GOT3 (cell line): Measurements from ENCODE around the gene UGCG.
"Not testable (repeated sequence)": the region's sequence is repeated elsewhere in the genome, so short reads cannot be mapped to it uniquely, and the experiment has no call there.

ENCODE experiments used
- DNase-seq: peaks from one replicate; lab custom pipeline; 2025; ENCODE audit warnings: mixed read lengths; lab: John Stamatoyannopoulos, UW

UGCG gene

DNA sequence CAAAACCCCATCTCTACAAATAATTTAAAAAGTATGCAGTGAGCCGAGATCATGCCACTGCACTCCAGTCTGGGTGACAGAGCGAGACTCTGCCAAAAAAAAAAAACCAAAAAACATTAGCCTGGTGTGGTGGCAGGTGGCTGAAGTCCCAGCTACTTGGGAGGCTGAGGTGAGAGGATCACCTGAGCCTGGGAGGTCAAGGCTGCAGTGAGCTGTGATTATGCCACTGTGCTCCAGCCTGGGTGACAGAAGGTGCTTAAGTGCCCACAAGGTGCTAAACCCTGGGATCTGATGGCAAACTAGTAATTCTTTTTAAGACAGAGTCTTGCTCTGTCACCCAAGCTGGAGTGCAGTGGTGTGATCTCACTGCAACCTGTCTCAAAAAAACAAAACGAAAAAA is 5.7 kb upstream of the UGCG start:
- DNase-seq = not testable (repeated sequence)

DNA sequence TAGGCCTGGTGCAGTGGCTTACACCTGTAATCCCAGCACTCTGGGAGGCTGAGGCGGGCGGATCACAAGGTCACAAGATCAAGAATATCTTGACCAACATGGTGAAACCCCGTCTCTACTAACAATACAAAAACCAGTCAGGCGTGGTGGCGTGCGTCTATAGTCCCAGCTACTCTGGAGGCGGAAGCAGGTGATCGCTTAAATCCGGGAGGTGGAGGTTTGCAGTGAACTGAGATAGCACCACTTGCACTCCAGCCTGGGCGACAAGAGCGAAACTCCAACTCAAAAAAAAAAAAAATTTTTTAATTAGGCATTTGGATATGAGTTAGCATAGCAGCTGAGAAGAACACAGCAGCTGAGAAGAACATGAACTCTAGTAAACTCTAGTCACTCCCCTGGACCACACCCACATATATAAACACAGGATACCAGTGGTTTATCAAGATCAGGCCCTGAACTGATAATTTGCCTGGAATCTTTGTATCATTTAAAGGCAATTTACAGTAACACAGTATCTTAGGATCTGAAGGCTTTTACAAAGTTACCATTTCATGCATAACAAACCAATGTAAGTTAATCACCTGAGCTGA is 4.6 kb upstream of the UGCG start:
- DNase-seq = no peak

DNA sequence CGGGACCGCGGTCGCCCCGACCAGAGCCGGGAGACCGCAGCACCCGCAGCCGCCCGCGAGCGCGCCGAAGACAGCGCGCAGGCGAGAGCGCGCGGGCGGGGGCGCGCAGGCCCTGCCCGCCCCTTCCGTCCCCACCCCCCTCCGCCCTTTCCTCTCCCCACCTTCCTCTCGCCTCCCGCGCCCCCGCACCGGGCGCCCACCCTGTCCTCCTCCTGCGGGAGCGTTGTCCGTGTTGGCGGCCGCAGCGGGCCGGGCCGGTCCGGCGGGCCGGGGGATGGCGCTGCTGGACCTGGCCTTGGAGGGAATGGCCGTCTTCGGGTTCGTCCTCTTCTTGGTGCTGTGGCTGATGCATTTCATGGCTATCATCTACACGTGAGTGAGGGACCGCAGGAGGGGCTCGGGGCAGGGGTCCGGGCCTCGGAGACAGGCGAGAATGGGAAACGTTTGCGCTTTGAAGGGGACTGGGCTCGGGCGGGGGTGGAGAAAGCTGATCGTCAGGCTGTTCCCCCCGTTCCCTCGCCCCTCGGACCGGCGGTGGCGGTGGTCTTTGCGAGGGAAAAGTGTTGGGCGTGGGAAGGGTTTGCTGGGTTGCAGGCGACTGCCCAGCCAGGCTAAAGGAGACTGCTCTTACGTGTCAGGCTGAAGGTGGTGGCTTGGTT is 457 bp downstream of the UGCG start:
- no peak for DNase-seq

DNA sequence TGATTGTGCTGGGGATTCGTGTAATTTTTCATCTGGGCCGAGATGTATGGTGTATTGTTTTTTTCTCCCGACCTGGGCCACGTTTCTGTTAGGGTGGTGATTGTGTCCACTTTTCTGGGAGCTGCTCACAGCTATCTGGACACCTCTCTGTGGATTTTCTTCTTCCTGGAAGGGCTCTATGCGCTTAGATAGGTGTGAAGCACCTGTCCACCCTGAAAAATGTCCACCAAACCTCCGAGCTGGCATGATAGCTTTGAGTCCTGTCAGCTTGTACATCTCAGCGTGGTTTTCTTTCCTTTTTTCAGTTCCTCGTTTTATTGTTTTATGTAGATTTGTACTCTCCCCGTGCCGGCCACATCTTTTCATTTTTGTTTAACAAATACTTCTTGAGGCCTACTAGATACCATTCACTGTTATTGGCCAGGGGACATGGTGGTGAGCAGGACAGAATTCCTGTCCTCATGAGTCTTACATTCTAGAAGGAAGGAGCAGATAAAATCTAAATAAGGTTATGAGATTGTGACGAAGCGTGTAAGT is 1.1 kb downstream of the UGCG start:
- DNase-seq = no peak

DNA sequence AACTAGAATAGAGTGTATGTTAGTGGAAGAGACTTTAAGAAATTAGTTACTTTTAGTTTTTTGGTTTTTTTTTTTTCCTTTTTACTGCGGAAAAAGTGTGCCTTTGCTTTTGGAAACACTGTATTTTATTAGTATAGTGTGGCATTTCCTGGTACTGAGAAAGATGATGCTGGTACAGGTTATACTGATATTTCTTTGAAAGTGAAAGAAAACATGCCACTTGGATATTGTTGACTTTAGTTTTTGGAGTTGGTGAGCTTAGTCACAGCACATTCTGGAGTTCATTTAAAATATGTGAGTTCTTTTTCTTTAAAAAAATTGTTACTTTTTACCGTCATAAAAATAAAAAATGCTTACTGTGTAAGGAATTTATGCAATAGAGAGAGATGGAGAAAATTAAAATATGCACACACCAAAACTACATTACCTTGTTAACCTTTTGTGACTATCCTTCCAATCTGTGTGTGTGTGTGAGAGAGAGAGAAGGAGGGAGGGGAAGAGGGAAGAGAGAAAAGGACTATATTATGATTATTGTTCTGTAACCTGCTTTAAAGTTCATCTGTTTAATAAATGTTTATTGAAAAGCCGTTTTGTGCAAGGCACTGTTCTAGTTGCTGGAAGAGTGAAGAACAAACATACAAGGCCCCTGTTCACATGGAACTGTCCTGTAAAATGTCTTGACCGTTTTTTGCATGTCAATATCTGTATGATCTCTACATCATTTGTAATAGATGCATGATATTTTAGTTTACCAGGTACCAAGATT is 1.9 kb downstream of the UGCG start:
- DNase-seq = no peak

DNA sequence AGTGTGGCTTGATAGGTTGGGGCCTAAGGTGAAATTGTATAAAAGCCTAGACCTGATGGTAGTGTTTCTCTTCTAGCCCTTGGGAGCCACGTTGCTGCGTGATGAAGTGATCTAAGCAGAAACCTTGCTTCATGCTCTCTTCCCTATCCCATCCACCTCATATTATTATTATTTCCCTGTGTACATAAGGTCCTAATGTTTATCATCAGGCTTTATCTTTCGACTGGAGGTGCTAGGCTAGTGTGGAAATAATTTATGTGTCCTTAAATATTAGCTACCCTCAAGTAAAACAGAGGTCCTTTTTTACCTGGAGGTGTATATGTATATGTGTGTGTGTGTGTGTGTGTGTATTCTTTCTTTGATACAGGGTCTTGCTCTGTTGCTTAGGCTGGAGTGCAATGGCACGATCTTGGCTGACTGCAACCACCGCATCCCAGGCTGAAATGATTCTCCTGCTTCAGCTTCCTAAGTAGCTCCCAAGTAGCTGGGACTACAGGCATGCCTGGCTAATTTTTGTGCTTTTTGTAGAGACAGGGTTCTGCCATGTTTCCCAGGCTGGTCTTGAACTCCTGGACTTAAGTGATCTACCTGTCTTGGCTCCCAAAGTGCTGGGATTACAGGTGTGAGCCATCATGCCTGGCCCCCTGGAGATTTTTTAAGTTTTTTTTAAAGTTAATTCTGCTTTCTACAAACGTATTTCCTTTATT is 3.7 kb downstream of the UGCG start:
- DNase-seq = no peak

DNA sequence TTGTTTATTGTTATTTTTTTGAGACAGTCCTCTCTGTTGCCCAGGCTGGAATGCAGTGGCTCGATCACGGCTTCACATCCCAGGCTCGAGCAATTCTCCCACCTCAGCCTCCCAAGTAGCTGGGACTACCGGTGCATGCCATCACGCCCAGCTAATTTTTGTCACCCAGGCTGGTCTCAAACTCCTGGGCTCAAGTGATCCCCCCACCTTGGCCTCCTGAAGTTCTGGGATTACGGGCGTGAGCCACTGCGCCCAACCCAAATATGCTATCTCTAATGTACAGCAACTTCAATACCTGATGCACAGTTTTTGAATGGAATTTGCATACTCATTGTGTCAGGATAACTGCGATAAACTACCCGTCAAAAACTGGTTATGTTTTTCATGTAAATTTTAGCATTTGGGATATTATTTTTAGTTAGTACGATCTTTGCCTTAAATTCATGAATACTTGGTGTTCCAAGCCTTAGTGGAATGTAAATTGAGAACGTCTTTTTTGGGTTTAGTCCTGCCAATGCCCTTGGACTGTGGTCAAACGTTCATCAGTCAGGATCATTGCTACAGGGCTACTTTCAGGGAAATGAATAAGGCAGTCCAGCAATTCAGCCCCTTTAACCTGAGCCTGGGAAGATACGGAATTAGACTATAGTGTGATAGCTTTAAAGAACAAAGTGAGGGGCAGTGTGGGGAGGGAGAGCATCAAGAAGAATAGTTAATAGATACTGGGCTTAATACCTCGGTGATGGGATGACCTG is 4.4 kb downstream of the UGCG start:
- DNase-seq = no peak

DNA sequence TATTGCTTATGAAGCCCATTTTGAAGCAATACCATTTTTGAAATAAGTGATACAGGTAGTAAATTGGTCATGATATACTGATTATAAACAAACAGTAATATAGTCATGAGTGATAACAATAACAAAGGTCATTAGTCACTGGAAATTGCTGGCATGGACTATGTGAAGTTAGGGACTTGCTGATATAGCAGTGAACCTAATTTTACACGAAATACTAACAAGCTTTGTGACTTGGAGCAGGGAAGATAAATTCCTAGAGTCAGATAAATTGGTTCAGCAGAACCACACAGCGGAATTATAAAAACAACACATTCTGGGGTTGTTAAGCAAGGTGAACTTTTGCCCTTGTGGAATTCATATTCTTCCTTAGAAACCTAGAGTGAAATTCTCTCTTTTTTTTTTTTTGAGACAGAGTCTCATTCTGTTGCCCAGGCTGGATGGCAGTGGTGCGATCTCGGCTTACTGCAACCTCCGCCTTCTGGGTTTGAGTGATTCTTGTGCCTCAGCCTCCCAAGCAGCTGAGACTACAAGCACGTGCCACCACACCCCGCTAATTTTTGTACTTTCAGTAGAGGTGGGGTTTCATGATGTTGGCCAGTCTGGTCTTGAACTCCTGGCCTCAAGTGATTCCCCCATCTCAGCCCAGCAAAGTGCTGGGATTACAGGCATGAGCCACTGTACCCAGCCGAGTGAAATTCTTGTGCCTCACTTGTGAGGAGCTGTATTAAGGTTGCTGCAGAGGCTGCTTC is 6.0 kb downstream of the UGCG start:
- DNase-seq = no peak

DNA sequence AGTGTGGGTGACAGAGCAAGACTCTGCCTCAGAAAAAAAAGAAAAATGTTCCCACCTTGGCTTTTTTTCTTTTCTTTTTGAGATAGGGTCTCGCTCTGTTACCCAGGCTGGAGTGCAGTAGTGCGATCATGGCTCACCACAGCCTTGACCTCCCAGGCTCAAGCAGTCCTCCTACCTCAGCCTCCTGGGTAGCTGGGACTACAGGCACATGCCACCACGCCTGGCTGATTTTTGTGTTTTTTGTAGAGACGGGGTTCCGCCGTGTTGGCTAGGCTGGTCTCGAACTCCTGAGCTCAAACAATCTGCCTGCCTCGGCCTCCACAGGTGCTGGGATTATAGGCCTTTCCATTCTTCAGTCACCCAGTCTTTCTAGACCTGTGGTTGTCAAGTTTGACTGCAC is 6.9 kb downstream of the UGCG start:
- not testable (repeated sequence) for DNase-seq

DNA sequence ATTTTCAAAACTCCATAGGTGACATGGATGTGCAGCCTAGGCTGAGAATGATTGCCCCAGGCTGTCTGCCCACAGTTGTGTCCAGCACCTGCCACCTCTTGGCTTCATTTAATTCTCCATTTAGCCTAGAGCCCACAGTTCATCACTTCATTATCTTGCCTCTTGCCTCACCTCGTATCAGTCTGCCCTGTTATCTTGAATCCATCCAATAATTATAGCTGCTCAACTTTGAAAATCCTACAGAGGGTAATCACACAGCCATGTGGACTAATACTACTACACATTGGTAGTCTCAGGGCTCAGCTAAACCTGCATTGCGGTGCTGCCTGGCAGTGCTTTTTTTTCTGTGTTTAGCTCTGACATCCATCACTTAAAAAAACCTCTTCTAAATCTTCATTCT is 7.4 kb downstream of the UGCG start:
- DNase-seq = no peak

DNA sequence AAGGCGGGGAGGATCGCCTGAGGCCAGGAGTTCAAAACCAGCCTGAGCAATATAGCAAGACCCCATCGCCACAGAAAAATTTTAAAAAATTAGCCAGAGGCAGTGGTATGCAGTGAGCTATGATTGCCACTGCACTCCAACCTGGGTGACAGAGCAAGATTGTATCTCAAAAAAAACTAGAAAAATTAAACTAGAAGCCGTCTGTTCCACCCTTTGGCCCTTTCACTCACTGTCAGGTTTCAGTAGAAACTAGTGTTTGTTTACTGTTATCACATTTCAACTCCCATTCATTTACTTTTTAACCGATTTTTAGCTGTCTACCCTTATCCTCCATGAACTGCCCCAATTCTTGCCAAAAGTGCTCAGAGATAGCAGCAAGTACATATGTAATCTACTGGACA is 8.3 kb downstream of the UGCG start:
- no peak for DNase-seq

DNA sequence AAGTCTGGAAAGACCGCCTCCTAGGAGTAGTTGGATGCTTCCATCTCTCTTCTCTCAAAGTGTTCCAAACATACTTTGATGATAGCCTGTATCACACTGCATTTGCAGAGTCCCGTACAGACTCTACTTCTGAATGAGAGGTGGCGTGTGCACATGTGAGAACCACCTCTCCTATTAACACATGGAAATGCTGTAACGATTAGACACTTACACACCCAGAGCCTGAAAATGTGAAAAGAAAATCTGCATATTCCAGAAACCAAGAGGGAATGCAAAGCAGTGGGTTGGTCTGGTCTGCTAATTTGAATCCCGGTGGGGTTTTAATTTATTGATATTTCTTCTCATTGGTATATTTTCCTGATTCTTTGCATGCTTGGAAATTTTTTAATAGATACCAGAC is 10.5 kb downstream of the UGCG start:
- DNase-seq = no peak

DNA sequence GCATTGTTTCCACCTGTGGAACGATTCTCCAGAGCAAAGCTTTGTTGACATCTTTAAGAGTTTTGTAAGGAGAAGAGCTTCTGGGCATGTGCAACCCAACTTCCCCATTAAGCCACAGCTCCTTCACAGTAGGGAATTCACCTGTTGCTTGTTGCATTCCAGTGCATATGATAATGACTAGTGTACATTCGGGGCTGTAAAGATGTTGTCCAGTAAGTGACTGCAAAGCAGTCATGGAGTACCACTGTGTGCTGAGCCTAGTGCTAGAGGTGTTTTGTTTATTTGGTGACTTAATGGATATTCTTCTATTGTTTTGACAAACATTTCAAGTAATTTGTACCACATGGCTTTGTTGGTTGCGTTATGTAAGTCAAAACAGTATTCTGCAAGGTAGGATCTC is 12.8 kb downstream of the UGCG start:
- DNase-seq = no peak

DNA sequence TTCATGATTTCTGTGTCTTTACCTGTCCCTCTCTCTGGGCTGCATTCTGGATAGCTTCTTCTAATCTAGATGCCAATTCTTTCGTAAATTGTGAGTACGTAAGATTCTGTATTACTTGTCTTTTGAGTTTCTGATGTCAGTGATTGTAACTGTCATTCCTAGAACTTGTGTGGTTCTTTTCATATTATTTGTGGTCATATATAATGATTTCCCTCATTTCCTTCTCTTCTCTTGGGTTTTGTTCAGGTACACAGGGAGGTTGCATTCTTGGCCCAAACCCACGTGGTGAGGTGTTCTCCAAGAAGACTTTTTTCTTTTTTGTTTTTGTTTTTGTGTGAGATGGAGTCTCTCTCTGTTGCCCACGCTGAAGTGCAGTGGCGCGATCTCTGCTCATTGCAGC is 13.8 kb downstream of the UGCG start:
- DNase-seq = no peak

DNA sequence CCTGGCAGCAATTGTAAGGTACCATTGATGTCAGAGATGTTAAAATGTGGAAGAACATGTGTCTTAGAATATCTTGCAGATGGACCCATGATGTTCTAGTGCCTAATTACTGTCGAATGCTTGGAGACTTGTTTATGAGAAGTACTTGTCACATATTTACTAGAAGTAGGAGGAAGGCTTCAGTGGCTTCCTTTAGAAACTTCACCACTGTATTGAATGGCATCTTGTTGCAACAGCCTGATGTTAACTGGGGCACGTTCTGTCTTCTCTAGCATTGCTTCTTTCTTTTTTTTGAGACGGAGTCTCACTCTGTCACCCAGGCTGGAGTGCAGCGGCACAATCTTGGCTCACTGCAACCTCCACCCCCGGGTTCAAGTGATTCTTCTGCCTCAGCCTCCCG is 16.5 kb downstream of the UGCG start:
- DNase-seq = no peak

DNA sequence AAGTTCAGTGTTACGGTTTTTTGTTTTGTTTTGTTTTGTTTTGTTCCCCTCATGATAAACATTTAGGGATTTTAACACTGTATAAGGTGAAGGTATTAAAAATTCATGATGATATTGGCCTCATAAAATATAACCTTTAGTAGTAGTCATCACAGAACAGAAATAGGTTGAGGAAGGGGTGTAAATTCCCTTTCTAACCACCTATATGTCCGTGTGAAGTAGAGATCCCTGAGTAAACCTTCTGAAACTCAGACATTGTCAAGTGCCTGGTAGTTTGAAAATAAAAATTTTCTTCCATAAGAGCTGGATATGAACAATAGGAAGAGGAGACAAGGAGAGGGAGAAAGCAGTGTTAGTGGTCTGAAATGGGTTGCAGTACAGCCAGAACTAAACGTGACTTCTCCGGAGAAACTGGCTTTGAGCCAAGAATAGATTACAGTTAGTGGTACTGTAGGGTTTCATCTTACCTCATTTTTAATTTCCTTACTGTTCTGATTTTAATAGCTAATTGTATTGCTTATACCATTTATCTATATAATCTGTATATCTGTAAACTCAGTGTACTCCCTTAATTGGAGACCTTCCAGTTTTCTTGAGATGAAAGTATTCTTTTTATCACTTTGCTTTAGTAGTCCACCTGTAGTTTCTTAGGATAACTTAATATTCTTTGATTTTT is 18.3 kb downstream of the UGCG start:
- DNase-seq = no peak

DNA sequence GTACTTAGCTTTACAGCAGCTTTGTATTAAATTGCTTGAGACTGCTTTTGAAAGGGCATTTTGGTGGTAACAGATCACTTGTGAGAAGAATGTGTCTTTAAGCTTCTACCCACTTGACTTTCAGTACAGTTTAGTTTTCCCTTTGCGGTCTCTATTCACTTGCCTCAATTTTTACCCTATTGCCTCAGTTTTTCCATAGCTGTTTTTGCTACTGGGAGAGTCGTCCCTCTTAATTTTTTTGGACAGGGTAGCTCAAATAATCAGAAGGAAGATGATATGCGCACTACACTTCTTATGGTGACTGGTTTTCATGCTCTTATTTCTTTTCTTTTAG is 18.8 kb downstream of the UGCG start:
- no peak for DNase-seq

DNA sequence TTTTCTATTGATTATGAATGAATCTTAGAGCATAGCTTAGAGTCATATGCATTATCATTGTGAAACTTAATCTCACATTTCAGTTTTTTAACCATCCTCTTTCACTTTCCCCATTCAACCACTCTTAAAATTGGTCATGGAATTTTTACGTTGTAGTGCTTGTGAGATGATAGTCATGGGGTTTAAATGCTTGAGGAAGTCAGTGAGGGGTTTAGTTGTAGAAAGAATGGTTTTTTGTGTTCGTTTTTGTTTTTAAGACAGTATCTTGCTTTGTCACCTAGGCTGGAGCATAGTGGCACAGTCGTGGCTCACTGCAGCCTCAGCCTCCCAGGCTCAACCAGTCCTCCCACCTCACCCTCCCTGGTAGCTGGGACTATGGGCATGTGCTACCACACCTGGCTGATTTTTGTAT is 19.6 kb downstream of the UGCG start:
- DNase-seq = no peak

DNA sequence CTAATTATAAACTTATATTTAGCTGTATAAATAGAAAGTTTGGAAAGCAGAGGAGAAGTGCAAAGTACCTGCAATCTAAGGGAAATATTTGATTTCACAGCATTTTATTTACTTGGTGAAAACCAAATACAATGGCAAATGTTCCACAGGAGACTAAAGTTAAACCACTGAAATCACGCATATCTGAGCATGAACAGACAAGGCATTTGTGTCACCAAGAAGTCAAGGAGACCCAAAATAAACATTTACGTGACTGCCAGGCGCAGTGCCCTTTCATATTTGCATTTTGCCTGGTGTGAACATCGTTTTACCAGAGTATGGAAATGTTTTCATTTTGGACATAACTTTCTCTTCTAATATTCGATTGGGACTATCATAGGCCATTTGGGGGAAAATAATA is 20.6 kb downstream of the UGCG start:
- no peak for DNase-seq

DNA sequence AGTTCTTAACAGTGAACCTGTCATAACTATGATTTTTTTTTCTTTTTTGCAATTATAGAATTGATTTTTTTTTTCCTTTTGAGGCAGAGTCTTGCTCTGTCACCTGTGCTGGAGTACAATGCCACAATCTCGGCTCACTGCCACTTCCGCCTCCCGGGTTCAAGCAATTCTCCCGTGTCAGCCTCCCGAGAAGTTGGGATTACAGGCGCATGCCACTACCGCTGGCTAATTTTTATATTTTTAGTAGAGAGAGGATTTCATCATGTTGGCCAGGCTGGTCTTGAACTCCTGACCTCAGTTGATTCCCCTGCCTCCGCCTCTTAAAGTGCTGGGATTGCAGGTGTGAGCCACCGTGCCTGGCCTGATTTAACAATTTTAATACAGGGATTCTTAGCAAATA is 21.4 kb downstream of the UGCG start:
- DNase-seq = no peak

DNA sequence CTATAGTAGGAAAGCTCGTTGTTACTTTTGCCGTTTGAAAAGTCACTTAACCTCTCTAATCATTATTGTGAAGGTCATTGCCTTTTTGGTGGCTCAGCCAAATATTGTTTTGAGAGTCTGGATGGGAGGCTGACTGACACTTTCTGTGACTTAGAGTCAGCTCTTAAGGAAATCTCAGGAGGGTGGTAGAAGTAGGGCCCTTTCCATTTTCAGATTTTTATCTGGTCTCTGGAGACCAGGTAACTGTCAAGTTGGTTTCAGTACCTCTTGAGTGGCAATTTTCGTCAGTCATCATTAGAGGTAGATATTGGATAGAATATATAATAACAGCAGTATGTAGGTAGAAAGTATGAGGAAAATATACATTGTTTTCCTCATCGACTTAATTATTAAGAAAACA is 23.3 kb downstream of the UGCG start:
- DNase-seq = no peak
